Measurements from ENCODE around the gene FAU.

Gene FAU

DNA sequence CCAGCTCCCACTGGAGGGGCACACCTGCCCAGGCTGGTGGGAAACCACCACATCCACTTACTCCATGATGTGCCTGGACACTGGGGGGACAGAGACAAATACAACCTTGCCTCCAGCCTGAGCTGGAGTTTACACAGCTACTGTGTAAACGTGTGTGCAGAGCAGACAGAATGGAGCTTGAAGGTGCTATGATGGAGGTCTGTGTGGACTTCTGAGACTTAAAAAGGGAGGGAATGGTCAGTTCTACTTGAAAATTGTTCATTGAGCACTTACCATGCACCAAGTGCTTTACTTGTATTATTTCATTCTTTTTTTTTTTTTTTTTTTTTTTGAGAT is 49.3 kb downstream of the FAU start:
- DNase-seq (ENCODE audit: low spot score) = no peak

GRCh38 chr11:65071907-65072630 is 49.9 kb downstream of the FAU start:
- no peak for DNase-seq (ENCODE audit: low spot score)
